ENCODE measurements around the gene KRTAP23-1. TPM values are rescaled to one million over a fixed set of nuclear protein-coding genes. Genes with fewer than 3 reads are reported as not detected.

The KRTAP23-1 gene
- total RNA-seq, 2 experiments from 2014 or later = not detected

- TF ChIP-seq EZH2phosphoT487 (IDR thresholded peaks at IDR 0.05; ENCODE audit: borderline replicate concordance, low read depth, low read length) (no peak), CTCF (conservative IDR thresholded peaks at IDR 0.05; ENCODE audit: low read length) (no peak)
- no peaks in the 10 kb centered on the region for H3K9me3 ChIP-seq (ENCODE audit: low read length)
- DNase-seq (ENCODE audit: low spot score) = no peak
- no peaks in the 10 kb centered on the region for H3K4me1 ChIP-seq (ENCODE audit: insufficient read depth, low read length, poor library complexity, severe bottlenecking)
- H3K79me2 ChIP-seq (ENCODE audit: insufficient read depth, low read depth, low read length) = no peaks in the 10 kb centered on the region
- H3K27ac ChIP-seq (ENCODE audit: low read depth, low read length, poor library complexity, severe bottlenecking) = no peak overlapping the region
- no peaks in the 10 kb centered on the region for H4K20me1 ChIP-seq (ENCODE audit: insufficient read depth, low read length)
- H2AFZ ChIP-seq (ENCODE audit: low read length) = no peak overlapping the region
- no peak overlapping the region for H3K4me2 ChIP-seq (ENCODE audit: low read length)
- ChIA-PET CTCF (ENCODE audit: unreplicated experiment) (no interaction called here), POLR2A (no interaction called here)
- intact Hi-C loops (cut with micrococcal nuclease; ENCODE audit: unreplicated experiment) = no loop called here
- H3K9me2 ChIP-seq (ENCODE audit: insufficient read depth, low read length) = no peaks in the 10 kb centered on the region
- no TSS peak for BruUV-seq (replicated peaks)
- H3K36me3 ChIP-seq (ENCODE audit: insufficient read depth, low read length) = no peaks in the 10 kb centered on the region
- no peak overlapping the region for H3K4me3 ChIP-seq (ENCODE audit: low read depth, low read length, poor library complexity, severe bottlenecking)
Observed at GRCh38 chr21:30338717-30339116, 9.7 kb downstream of the KRTAP23-1 start.

DNA sequence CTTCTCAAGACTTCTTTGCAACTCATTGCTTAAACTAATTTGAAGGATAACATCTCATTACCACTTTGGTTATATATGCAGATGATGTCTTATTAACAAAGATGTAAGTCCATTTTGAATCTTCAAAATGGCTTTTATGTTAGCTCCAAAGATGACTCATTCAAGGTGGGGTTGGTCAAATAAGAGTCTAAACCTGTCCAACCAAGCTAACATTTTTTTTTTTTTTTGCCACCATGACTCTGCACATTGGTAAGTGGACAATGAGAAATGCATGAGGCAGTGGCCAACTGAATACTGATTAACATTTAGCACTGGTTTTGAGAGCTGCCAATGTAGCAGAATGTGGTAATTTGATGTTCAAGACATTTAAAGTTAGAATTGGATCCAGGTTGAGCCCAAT lies 10.6 kb downstream of the KRTAP23-1 start:
- intact Hi-C loops (cut with micrococcal nuclease; ENCODE audit: unreplicated experiment) = no loop called here
- ChIA-PET CTCF (ENCODE audit: unreplicated experiment) (no interaction called here), POLR2A (no interaction called here)
- Histone ChIP-seq H3K9me3 (ENCODE audit: low read length) (no peaks in the 10 kb centered on the region), H2AFZ (ENCODE audit: low read length) (no peak overlapping the region), H4K20me1 (ENCODE audit: insufficient read depth, low read length) (no peaks in the 10 kb centered on the region), H3K27ac (ENCODE audit: low read depth, low read length, poor library complexity, severe bottlenecking) (no peak overlapping the region), H3K79me2 (ENCODE audit: insufficient read depth, low read depth, low read length) (no peaks in the 10 kb centered on the region), H3K4me1 (ENCODE audit: insufficient read depth, low read length, poor library complexity, severe bottlenecking) (no peaks in the 10 kb centered on the region), H3K9me2 (ENCODE audit: insufficient read depth, low read length) (no peaks in the 10 kb centered on the region), H3K4me2 (ENCODE audit: low read length) (no peak overlapping the region), H3K4me3 (ENCODE audit: low read depth, low read length, poor library complexity, severe bottlenecking) (no peak overlapping the region), H3K36me3 (ENCODE audit: insufficient read depth, low read length) (no peaks in the 10 kb centered on the region)
- BruUV-seq (replicated peaks) = no TSS peak
- no peak for TF ChIP-seq EZH2phosphoT487 (IDR thresholded peaks at IDR 0.05; ENCODE audit: borderline replicate concordance, low read depth, low read length)
- TF ChIP-seq CTCF (conservative IDR thresholded peaks at IDR 0.05; ENCODE audit: low read length) = no peak
- DNase-seq (ENCODE audit: low spot score) = no peak

DNA sequence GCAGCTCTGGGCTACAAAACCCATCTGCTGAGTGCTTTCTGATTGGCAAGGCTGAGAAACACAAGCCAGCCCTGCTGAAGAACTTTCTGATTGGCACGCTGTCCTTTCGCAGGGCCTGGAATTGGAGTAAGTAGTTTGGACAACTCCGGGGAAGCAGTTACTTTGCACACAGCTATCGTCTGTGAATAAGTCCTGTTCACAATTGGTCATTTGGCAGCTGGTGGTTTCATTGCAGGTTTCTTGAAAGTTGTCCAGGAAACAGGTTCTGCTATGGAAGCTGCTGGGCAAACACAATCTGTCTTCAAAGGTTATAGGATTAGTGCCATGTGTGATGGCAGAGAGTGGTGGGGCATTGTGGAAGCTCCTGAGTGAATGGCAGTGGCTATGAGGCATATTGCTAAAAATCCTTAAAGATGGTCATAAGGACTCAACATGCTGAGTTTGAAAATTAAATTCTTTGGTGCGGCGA lies 11.1 kb downstream of the KRTAP23-1 start, which contains the start of gene KRTAP27-1:
Gene KRTAP27-1 (minus strand): TSS at position 419 of the 469 bp plus-strand sequence. CDS start 26 bp downstream, at position 393.
- Histone ChIP-seq H3K4me2 (ENCODE audit: low read length) (no peak within 1 kb of the TSS), H3K27ac (ENCODE audit: low read depth, low read length, poor library complexity, severe bottlenecking) (no peak within 1 kb of the TSS), H3K79me2 (ENCODE audit: insufficient read depth, low read depth, low read length) (no peaks in the 10 kb centered on the region), H3K36me3 (ENCODE audit: insufficient read depth, low read length) (no peaks in the 10 kb centered on the region), H3K9me2 (ENCODE audit: insufficient read depth, low read length) (no peaks in the 10 kb centered on the region), H3K4me1 (ENCODE audit: insufficient read depth, low read length, poor library complexity, severe bottlenecking) (no peaks in the 10 kb centered on the region), H2AFZ (ENCODE audit: low read length) (no peak within 1 kb of the TSS), H3K4me3 (ENCODE audit: low read depth, low read length, poor library complexity, severe bottlenecking) (no peak within 1 kb of the TSS), H3K9me3 (ENCODE audit: low read length) (no peaks in the 10 kb centered on the region), H4K20me1 (ENCODE audit: insufficient read depth, low read length) (no peaks in the 10 kb centered on the region)
- intact Hi-C loops (cut with micrococcal nuclease; ENCODE audit: unreplicated experiment) = no loop called here
- TF ChIP-seq EZH2phosphoT487 (IDR thresholded peaks at IDR 0.05; ENCODE audit: borderline replicate concordance, low read depth, low read length) = no peak
- TF ChIP-seq CTCF (conservative IDR thresholded peaks at IDR 0.05; ENCODE audit: low read length) = no peak
- CTCF ChIA-PET (ENCODE audit: unreplicated experiment) = no interaction called here
- POLR2A ChIA-PET = no interaction called here
- no peak for DNase-seq (ENCODE audit: low spot score)
- BruUV-seq (replicated peaks) = no TSS peak
